ENCODE data around the gene KRTAP16-1.

DNA sequence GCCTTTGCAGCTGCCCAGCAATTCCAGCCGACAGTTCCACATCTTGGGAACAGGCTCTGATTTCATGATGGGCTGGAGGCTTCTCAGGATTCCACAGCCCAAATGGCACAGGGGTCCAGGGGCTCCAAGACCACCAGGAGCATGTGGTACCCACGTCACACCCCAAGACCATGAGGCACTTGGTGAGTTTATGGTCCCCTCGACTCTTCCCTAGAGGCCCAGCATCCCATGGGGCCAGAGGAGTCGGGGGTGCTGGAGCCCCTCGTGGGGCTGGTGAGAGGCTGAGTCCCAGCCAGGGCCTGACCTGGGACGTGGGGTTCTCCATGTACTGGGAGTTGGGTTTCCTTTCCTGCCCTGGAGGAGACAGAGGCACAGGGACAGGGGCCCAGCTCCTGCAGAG, 16.5 kb upstream of the KRTAP16-1 start:
- TF ChIP-seq, protein P1, sequence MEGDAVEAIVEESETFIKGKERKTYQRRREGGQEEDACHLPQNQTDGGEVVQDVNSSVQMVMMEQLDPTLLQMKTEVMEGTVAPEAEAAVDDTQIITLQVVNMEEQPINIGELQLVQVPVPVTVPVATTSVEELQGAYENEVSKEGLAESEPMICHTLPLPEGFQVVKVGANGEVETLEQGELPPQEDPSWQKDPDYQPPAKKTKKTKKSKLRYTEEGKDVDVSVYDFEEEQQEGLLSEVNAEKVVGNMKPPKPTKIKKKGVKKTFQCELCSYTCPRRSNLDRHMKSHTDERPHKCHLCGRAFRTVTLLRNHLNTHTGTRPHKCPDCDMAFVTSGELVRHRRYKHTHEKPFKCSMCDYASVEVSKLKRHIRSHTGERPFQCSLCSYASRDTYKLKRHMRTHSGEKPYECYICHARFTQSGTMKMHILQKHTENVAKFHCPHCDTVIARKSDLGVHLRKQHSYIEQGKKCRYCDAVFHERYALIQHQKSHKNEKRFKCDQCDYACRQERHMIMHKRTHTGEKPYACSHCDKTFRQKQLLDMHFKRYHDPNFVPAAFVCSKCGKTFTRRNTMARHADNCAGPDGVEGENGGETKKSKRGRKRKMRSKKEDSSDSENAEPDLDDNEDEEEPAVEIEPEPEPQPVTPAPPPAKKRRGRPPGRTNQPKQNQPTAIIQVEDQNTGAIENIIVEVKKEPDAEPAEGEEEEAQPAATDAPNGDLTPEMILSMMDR (optimal IDR thresholded peaks at IDR 0.05 in 1 of 3, IDR thresholded peaks at IDR 0.05 in 1 of 3, conservative IDR thresholded peaks at IDR 0.05 in 1 of 3; ENCODE audit: extremely low read depth in 1 of 3, insufficient read depth in 2 of 3, low read length in 3 of 3) = no peak
- TF ChIP-seq EZH2 (IDR thresholded peaks at IDR 0.05; ENCODE audit: low read length) = no peak

All from keratinocyte (primary cell).